Inflammatory macrophage treated with lipopolysaccharide for 1 hour (primary cell): Measurements from ENCODE around the gene FMNL3.

Experiments
- DNase-seq, 2 donors: peaks; one replicate each; pipeline ENCODE4 v3.0.0-alpha.2; 2020 to 2022

Gene FMNL3

GRCh38 chr12:49649892-49650291, 57.3 kb downstream of the FMNL3 start:
- no peak for DNase-seq

- no peak for DNase-seq
These were observed 57.8 kb downstream of the FMNL3 start for GRCh38 chr12:49649445-49649844.

- no peak for DNase-seq
These were observed 58.5 kb downstream of the FMNL3 start for GRCh38 chr12:49648712-49649003.

GRCh38 chr12:49647827-49648711, 59.1 kb downstream of the FMNL3 start:
- DNase-seq, result no peak

- DNase-seq, result no peak
These were observed 60.1 kb downstream of the FMNL3 start for GRCh38 chr12:49646871-49647654.

GRCh38 chr12:49646331-49646830, 60.8 kb downstream of the FMNL3 start:
- DNase-seq, result no peak

GRCh38 chr12:49645146-49646039, 61.8 kb downstream of the FMNL3 start:
- DNase-seq, result no peak

GRCh38 chr12:49644620-49644994, 62.6 kb downstream of the FMNL3 start:
- peak; percentile 61 to 84 for DNase-seq

- no peak for DNase-seq
These were observed 63.1 kb downstream of the FMNL3 start for GRCh38 chr12:49643961-49644619.

GRCh38 chr12:49643135-49643534, 64.1 kb downstream of the FMNL3 start:
- DNase-seq, result no peak

- DNase-seq, result no peak
These were observed 64.8 kb downstream of the FMNL3 start for GRCh38 chr12:49642370-49642802.

- DNase-seq, result no peak
These were observed 65.3 kb downstream of the FMNL3 start for GRCh38 chr12:49641748-49642369.

- DNase-seq, result peak; percentile 46 to 66
These were observed 70.0 kb downstream of the FMNL3 start for GRCh38 chr12:49636979-49637755.

- no peak for DNase-seq
These were observed 70.6 kb downstream of the FMNL3 start for GRCh38 chr12:49636574-49636973.

GRCh38 chr12:49635656-49636055, 71.5 kb downstream of the FMNL3 start:
- DNase-seq, result no peak

GRCh38 chr12:49635036-49635435, 72.2 kb downstream of the FMNL3 start:
- DNase-seq, result no peak

- DNase-seq, result no peak
These were observed 73.4 kb downstream of the FMNL3 start for GRCh38 chr12:49633703-49634345.

- DNase-seq, result no peak
These were observed 74.1 kb downstream of the FMNL3 start for GRCh38 chr12:49632986-49633702.

GRCh38 chr12:49632401-49632800, 74.8 kb downstream of the FMNL3 start:
- no peak for DNase-seq
